H9 (cell line): ENCODE measurements around the gene TMEM179B. TPM values are rescaled to one million over a fixed set of nuclear protein-coding genes. Genes with fewer than 3 reads are reported as not detected.

Source experiments
- DNase-seq: peaks from one replicate; pipeline ENCODE4 v3.0.0-alpha.2; 2017
- H2AFZ ChIP-seq: one replicate; pipeline ENCODE4 v1.6.1; 2013; ENCODE audit warnings: mild to moderate bottlenecking, low read length, control low read depth, moderate library complexity
- H2AK5ac ChIP-seq: 2 replicates; pipeline ENCODE4 v1.6.1; 2013; ENCODE audit warnings: low read length, control low read depth, mixed read lengths; ENCODE audit not compliant: insufficient read length
- H2BK120ac ChIP-seq: one replicate; pipeline ENCODE4 v1.6.1; 2013; ENCODE audit warnings: low read depth, mild to moderate bottlenecking, low read length, control low read depth, inconsistent platforms; ENCODE audit not compliant: poor library complexity, severe bottlenecking
- H2BK12ac ChIP-seq: 2 replicates; pipeline ENCODE4 v1.6.1; 2013; ENCODE audit warnings: low read length, control low read depth, mixed read lengths, low read depth; ENCODE audit not compliant: insufficient read length
- H2BK15ac ChIP-seq: 2 replicates; pipeline ENCODE4 v1.6.1; 2013; ENCODE audit warnings: low read depth, low read length, control low read depth
- H2BK20ac ChIP-seq: one replicate; pipeline ENCODE4 v1.6.1; 2013; ENCODE audit warnings: low read depth, mild to moderate bottlenecking, low read length, control low read depth, inconsistent platforms; ENCODE audit not compliant: poor library complexity, severe bottlenecking
- H2BK5ac ChIP-seq: 2 replicates; pipeline ENCODE4 v1.6.1; 2013; ENCODE audit warnings: low read length, control low read depth, mixed read lengths; ENCODE audit not compliant: insufficient read length
- H3K14ac ChIP-seq: 2 replicates; pipeline ENCODE4 v1.6.1; 2013; ENCODE audit warnings: low read length, control low read depth; ENCODE audit not compliant: insufficient read depth
- H3K18ac ChIP-seq: 2 replicates; pipeline ENCODE4 v1.6.1; 2013; ENCODE audit warnings: low read depth, mild to moderate bottlenecking, mixed read lengths, low read length, control low read depth; ENCODE audit not compliant: insufficient read length
- H3K23ac ChIP-seq: 2 replicates; pipeline ENCODE4 v1.6.1; 2013; ENCODE audit warnings: low read length, control low read depth, mixed read lengths, low read depth; ENCODE audit not compliant: insufficient read length
- H3K23me2 ChIP-seq: 2 replicates; pipeline ENCODE4 v1.6.1; 2013; ENCODE audit warnings: low read depth, mild to moderate bottlenecking, mixed read lengths, low read length, control low read depth; ENCODE audit not compliant: insufficient read length, poor library complexity, severe bottlenecking
- H3K27ac ChIP-seq: 2 replicates; pipeline ENCODE4 v1.5.1; 2013; ENCODE audit warnings: low read length, control low read depth, mixed read lengths, low read depth; ENCODE audit not compliant: insufficient read length
- H3K27me3 ChIP-seq: 2 replicates; pipeline ENCODE4 v1.6.1; 2013; ENCODE audit warnings: low read length, control low read depth, inconsistent platforms; ENCODE audit not compliant: insufficient read depth
- H3K4ac ChIP-seq: 2 replicates; pipeline ENCODE4 v1.6.1; 2013; ENCODE audit warnings: low read depth, mild to moderate bottlenecking, control low read depth, inconsistent platforms, low read length, moderate library complexity
- H3K4me1 ChIP-seq: 2 replicates; pipeline ENCODE4 v1.6.1; 2013; ENCODE audit warnings: low read length, control low read depth, inconsistent platforms; ENCODE audit not compliant: insufficient read depth
- H3K4me2 ChIP-seq: 2 replicates; pipeline ENCODE4 v1.6.1; 2013; ENCODE audit warnings: low read length, control low read depth, mixed read lengths; ENCODE audit not compliant: insufficient read length, insufficient read depth
- H3K56ac ChIP-seq: 2 replicates; pipeline ENCODE4 v1.6.1; 2013; ENCODE audit warnings: low read depth, mild to moderate bottlenecking, mixed read lengths, low read length, control low read depth; ENCODE audit not compliant: insufficient read length
- H3K79me1 ChIP-seq: 2 replicates; pipeline ENCODE4 v1.6.1; 2013; ENCODE audit warnings: low read depth, mild to moderate bottlenecking, moderate library complexity, low read length, control low read depth, inconsistent platforms; ENCODE audit not compliant: insufficient read depth, poor library complexity, severe bottlenecking
- H3K79me2 ChIP-seq: 2 replicates; pipeline ENCODE4 v1.6.1; 2013; ENCODE audit warnings: low read length, control low read depth, inconsistent platforms; ENCODE audit not compliant: insufficient read depth
- H3K9ac ChIP-seq: 2 replicates; pipeline ENCODE4 v1.6.1; 2013; ENCODE audit warnings: low read length, control low read depth, mixed read lengths; ENCODE audit not compliant: insufficient read length; ENCODE audit errors: extremely low read depth
- H3K9me3 ChIP-seq: one replicate; pipeline ENCODE4 v1.6.1; 2013; ENCODE audit warnings: low read depth, low read length, inconsistent platforms; ENCODE audit not compliant: control insufficient read depth
- H3T11ph ChIP-seq: one replicate; pipeline ENCODE4 v1.6.1; 2013; ENCODE audit warnings: mild to moderate bottlenecking, low read length, control low read depth, inconsistent platforms
- H4K20me1 ChIP-seq: one replicate; pipeline ENCODE4 v1.6.1; 2013; ENCODE audit not compliant: control insufficient read depth, insufficient read length, insufficient read depth
- H4K5ac ChIP-seq: 2 replicates; pipeline ENCODE4 v1.6.1; 2013; ENCODE audit warnings: low read depth, mild to moderate bottlenecking, mixed read lengths, low read length, control low read depth; ENCODE audit not compliant: insufficient read length
- H4K8ac ChIP-seq: replicated peaks from 2 replicates; pipeline ENCODE4 v1.6.1; 2013; ENCODE audit warnings: low read length, control low read depth, mixed read lengths, low read depth; ENCODE audit not compliant: insufficient read length
- H4K91ac ChIP-seq: 2 replicates; pipeline ENCODE4 v1.6.1; 2013; ENCODE audit warnings: low read depth, mild to moderate bottlenecking, moderate library complexity, mixed read lengths, low read length, control low read depth; ENCODE audit not compliant: insufficient read length
- H3K27ac Mint-ChIP-seq, 3 experiments: 2 replicates in 2 of 3; 3 replicates in 1 of 3; pipeline ENCODE4 v1.8.0; 2020 to 2021; ENCODE audit warnings: mixed read lengths in 3 of 3, mild to moderate bottlenecking in 1 of 3, moderate library complexity in 1 of 3
- H3K27me3 Mint-ChIP-seq: 2 replicates; pipeline ENCODE4 v1.8.0; 2021; ENCODE audit warnings: low read depth, mild to moderate bottlenecking, moderate library complexity, mixed read lengths
- H3K36me3 Mint-ChIP-seq, 3 experiments: 2 replicates in 2 of 3; 3 replicates in 1 of 3; pipeline ENCODE4 v1.8.0; 2020 to 2021; ENCODE audit warnings: low read depth in 3 of 3, mixed read lengths in 3 of 3; ENCODE audit not compliant: insufficient read depth in 1 of 3
- H3K4me1 Mint-ChIP-seq, 2 experiments: 2 replicates each; pipeline ENCODE4 v1.8.0; 2020; ENCODE audit warnings: mixed read lengths in 2 of 2
- H3K4me3 Mint-ChIP-seq, 2 experiments: 2 replicates in 1 of 2; 3 replicates in 1 of 2; pipeline ENCODE4 v1.8.0; 2020 to 2021; ENCODE audit warnings: mild to moderate bottlenecking in 2 of 2, mixed read lengths in 2 of 2, moderate library complexity in 1 of 2
- H3K9me3 Mint-ChIP-seq, 2 experiments: 2 replicates in 1 of 2; 3 replicates in 1 of 2; pipeline ENCODE4 v1.8.0; 2020; ENCODE audit warnings: mild to moderate bottlenecking in 2 of 2, mixed read lengths in 2 of 2, moderate library complexity in 1 of 2
- WGBS: extraction: QIAGEN DNeasy Blood & Tissue Kit; methylation state at CpG from one replicate; pipeline ENCODE4 v1.1.7; 2013; ENCODE audit warnings: missing lambda C conversion rate, low lambda C conversion rate, mixed read lengths; ENCODE audit not compliant: insufficient read length; ENCODE audit errors: extremely low coverage; 5-methylcytosine and 5-hydroxymethylcytosine counted together
- total RNA-seq: library from RNA; stranded (reverse); gene quantifications from 2 replicates; pipeline ENCODE4 v1.2.1, GENCODE V29; 2021
- TF ChIP-seq, protein P1 (sequence below): fragments of 200-600 bp; sonication (generic); conservative IDR thresholded peaks from 3 replicates; pipeline ENCODE4 v1.8.0; 2021; ENCODE audit warnings: antibody characterized with exemption, mild to moderate bottlenecking

TMEM179B gene
- total RNA-seq, 1 experiment from 2014 or later, result 25.0 TPM

DNA sequence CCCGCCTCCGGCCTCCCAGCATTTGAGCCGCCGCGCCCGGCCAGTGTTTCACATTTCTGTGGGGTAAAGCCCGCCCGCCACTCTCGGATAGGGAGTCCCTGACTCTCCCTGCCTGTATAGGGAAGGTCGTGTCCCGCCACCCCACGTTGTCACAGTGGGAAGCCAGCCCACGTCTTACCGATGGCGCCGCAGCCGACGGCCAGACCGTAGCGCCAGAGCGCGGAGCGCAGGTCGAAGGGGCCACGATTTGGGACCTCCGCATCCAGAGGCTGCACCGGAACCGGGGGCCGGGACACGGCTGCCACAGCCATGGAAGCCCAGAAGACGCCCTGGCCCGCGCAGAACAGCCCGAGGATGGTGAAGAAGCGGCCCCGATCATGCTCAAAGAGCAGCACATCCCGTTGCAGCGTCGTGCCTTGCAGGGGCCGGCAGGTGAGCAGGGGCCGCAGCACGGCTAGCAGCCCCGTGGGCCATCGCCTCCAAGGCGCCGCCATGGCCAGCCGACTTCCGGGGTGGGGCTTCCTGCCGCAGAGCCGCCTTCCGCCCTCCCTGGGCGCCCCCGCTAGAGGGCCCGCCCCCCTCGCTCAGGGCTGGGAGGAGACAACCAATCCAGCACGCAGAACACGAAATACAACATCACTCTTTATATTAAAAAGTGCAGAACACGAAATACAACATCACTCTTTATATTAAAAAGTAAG, 4.4 kb downstream of the TMEM179B start, which contains the start of gene TMEM223:
Gene TMEM223 (minus strand): TSS at position 506 of the 701 bp plus-strand sequence. CDS start 12 bp downstream, at position 494.
- Histone ChIP-seq H3K9me3 (no peaks in the 10 kb centered on the region), H2BK5ac (no peak within 1 kb of the TSS), H4K5ac (no peak within 1 kb of the TSS), H2BK15ac (no peak within 1 kb of the TSS; the same call in 1 of the 2 replicates), H4K20me1 (no peaks in the 10 kb centered on the region), H3K23me2 (peaks cover 4% of the 10 kb centered on the region), H3K4ac (no peak within 1 kb of the TSS), H3K18ac (peak within 1 kb of the TSS; percentile 90), H3K9ac (peak within 1 kb of the TSS; percentile 81), H3K4me2 (peak within 1 kb of the TSS; percentile 74), H3K4me1 (no peaks in the 10 kb centered on the region), H2BK20ac (no peak within 1 kb of the TSS), H3K14ac (peak within 1 kb of the TSS; percentile 98), H2AK5ac (no peak within 1 kb of the TSS), H2BK120ac (no peak within 1 kb of the TSS), H3K23ac (no peak within 1 kb of the TSS), H3T11ph (no peak within 1 kb of the TSS), H2AFZ (no peak within 1 kb of the TSS), H3K79me1 (no peaks in the 10 kb centered on the region), H3K27ac (no peak within 1 kb of the TSS), H2BK12ac (no peak within 1 kb of the TSS), H4K8ac (no peak within 1 kb of the TSS), H3K56ac (no peak within 1 kb of the TSS), H3K79me2 (no peaks in the 10 kb centered on the region; the same call in 1 of the 2 replicates), H3K27me3 (no peaks in the 10 kb centered on the region), H4K91ac (no peak within 1 kb of the TSS)
- Mint-ChIP-seq H3K4me1 (peaks cover 24 to 30% of the 10 kb centered on the region in 2 experiments), H3K4me3 (peak within 1 kb of the TSS; percentile 89 to 94), H3K27ac (peak within 1 kb of the TSS; percentile 86 to 95 (median 93)), H3K27me3 (no peaks in the 10 kb centered on the region; the same call in 1 of the 2 replicates), H3K9me3 (no peaks in the 10 kb centered on the region; a peak in 1 of 5 replicates), H3K36me3 (peaks cover 39 to 80% (median 57%) of the 10 kb centered on the region in 3 experiments)
- no CpG with 5 or more reads among the region's 58 CpGs for WGBS
- TF ChIP-seq, protein P1, sequence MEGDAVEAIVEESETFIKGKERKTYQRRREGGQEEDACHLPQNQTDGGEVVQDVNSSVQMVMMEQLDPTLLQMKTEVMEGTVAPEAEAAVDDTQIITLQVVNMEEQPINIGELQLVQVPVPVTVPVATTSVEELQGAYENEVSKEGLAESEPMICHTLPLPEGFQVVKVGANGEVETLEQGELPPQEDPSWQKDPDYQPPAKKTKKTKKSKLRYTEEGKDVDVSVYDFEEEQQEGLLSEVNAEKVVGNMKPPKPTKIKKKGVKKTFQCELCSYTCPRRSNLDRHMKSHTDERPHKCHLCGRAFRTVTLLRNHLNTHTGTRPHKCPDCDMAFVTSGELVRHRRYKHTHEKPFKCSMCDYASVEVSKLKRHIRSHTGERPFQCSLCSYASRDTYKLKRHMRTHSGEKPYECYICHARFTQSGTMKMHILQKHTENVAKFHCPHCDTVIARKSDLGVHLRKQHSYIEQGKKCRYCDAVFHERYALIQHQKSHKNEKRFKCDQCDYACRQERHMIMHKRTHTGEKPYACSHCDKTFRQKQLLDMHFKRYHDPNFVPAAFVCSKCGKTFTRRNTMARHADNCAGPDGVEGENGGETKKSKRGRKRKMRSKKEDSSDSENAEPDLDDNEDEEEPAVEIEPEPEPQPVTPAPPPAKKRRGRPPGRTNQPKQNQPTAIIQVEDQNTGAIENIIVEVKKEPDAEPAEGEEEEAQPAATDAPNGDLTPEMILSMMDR, result no peak; the same call in 2 of the 3 replicates
- DNase-seq, result peak; percentile 89
